GM23338 (cell line): ENCODE data around the gene ABCB8. TPM values are rescaled to one million over a fixed set of nuclear protein-coding genes. Genes with fewer than 3 reads are reported as not detected.

Source experiments
- ATAC-seq: fragments of 200-7000 bp; cut with Tn5 transposase; 3 replicates; pipeline ENCODE4 v1.9.1; 2020
- DNase-seq: peaks from one replicate; pipeline ENCODE4 v3.0.0-alpha.2; 2015; ENCODE audit warnings: low spot score
- H2AFZ ChIP-seq: fragments of 200-600 bp; sonication (generic); 2 replicates; pipeline ENCODE4 v1.8.0; 2016; ENCODE audit warnings: antibody characterized with exemption, mild to moderate bottlenecking, moderate library complexity
- H3F3A ChIP-seq: fragments of 200-600 bp; sonication (generic); replicated peaks from 2 replicates; pipeline ENCODE4 v1.8.0; 2017; ENCODE audit warnings: antibody characterized with exemption, mixed run types, low read depth
- H3K27ac ChIP-seq: fragments of 200-600 bp; sonication (generic); 2 replicates; pipeline ENCODE4 v1.6.1; 2016; ENCODE audit warnings: low read depth
- H3K27me3 ChIP-seq: fragments of 200-600 bp; sonication (generic); 2 replicates; pipeline ENCODE4 v1.8.0; 2016; ENCODE audit warnings: mild to moderate bottlenecking, mixed run types, moderate library complexity; ENCODE audit not compliant: insufficient read depth
- H3K36me3 ChIP-seq: fragments of 200-600 bp; sonication (generic); 2 replicates; pipeline ENCODE4 v1.8.0; 2016; ENCODE audit warnings: mild to moderate bottlenecking; ENCODE audit not compliant: insufficient read depth
- H3K4me1 ChIP-seq: fragments of 200-600 bp; sonication (generic); 2 replicates; pipeline ENCODE4 v1.8.0; 2016; ENCODE audit warnings: mild to moderate bottlenecking, moderate library complexity; ENCODE audit not compliant: insufficient read depth
- H3K4me2 ChIP-seq: fragments of 200-600 bp; sonication (generic); 2 replicates; pipeline ENCODE4 v1.7.1; 2017; ENCODE audit warnings: mixed run types
- H3K4me3 ChIP-seq: fragments of 200-600 bp; sonication (generic); 2 replicates; pipeline ENCODE4 v1.6.1; 2016; ENCODE audit warnings: mixed run types
- H3K79me2 ChIP-seq: fragments of 200-600 bp; sonication (generic); replicated peaks from 2 replicates; pipeline ENCODE4 v1.8.0; 2017; ENCODE audit warnings: mild to moderate bottlenecking; ENCODE audit not compliant: insufficient read depth
- H3K9me2 ChIP-seq: fragments of 200-600 bp; sonication (generic); 2 replicates; pipeline ENCODE4 v1.8.0; 2017; ENCODE audit not compliant: insufficient read depth
- H4K20me1 ChIP-seq: fragments of 200-600 bp; sonication (generic); replicated peaks from 2 replicates; pipeline ENCODE4 v1.8.0; 2017; ENCODE audit warnings: mild to moderate bottlenecking; ENCODE audit not compliant: insufficient read depth
- H3K27ac Mint-ChIP-seq: 2 replicates; pipeline ENCODE4 v1.8.0; 2020; ENCODE audit warnings: inconsistent platforms, mild to moderate bottlenecking, moderate library complexity, mixed read lengths
- H3K27me3 Mint-ChIP-seq: 3 replicates; pipeline ENCODE4 v1.8.0; 2022; ENCODE audit warnings: low read depth, mild to moderate bottlenecking, moderate library complexity, mixed read lengths, inconsistent platforms; ENCODE audit not compliant: insufficient read depth, poor library complexity
- H3K36me3 Mint-ChIP-seq: 3 replicates; pipeline ENCODE4 v1.8.0; 2021; ENCODE audit warnings: low read depth, mild to moderate bottlenecking, inconsistent platforms, moderate library complexity, mixed read lengths
- H3K4me1 Mint-ChIP-seq: 3 replicates; pipeline ENCODE4 v1.8.0; 2020; ENCODE audit warnings: mild to moderate bottlenecking, inconsistent platforms, mixed read lengths
- H3K4me3 Mint-ChIP-seq: 3 replicates; pipeline ENCODE4 v1.8.0; 2021; ENCODE audit warnings: moderate library complexity, mild to moderate bottlenecking, inconsistent platforms, mixed read lengths
- H3K9me3 Mint-ChIP-seq: 3 replicates; pipeline ENCODE4 v1.8.0; 2020; ENCODE audit warnings: moderate library complexity, mild to moderate bottlenecking, inconsistent platforms, mixed read lengths
- CREB1 ChIP-seq: fragments of 250-450 bp; sonication (Bioruptor Pico); IDR thresholded peaks from 2 replicates; pipeline ENCODE4 v1.5.0; 2020; ENCODE audit warnings: low read depth, mild to moderate bottlenecking, moderate library complexity
- JUNB ChIP-seq: IDR thresholded peaks from one replicate; pipeline ENCODE4 v1.6.1; 2016; ENCODE audit warnings: antibody characterized with exemption; ENCODE audit not compliant: unreplicated experiment
- NANOG ChIP-seq: IDR thresholded peaks from 2 replicates; pipeline ENCODE4 v1.6.1; 2016; ENCODE audit warnings: antibody characterized with exemption, borderline replicate concordance
- ZNF114 ChIP-seq: fragments of 250-450 bp; sonication (Bioruptor Pico); IDR thresholded peaks from 2 replicates; pipeline ENCODE4 v1.5.0; 2020; ENCODE audit warnings: mild to moderate bottlenecking, moderate library complexity
- ZNF331 ChIP-seq: fragments of 250-450 bp; sonication (Bioruptor Pico); IDR thresholded peaks from 2 replicates; pipeline ENCODE4 v1.5.0; 2020; ENCODE audit warnings: low read depth, mild to moderate bottlenecking, moderate library complexity
- polyA plus RNA-seq: library from polyadenylated mRNA; unstranded; fragments of >200 nt; fragmentation: Nextera tagmentation; extraction: Ambion mirVana; gene quantifications from 2 replicates; pipeline ENCODE4 v1.2.1, GENCODE V29; 2016
- total RNA-seq: library from RNA; depleted of rRNA; stranded (reverse); fragments of >200 nt; shearing (Covaris generic); gene quantifications from 2 replicates; pipeline ENCODE4 v1.2.3, GENCODE V29; 2014
- TF ChIP-seq, protein P1 (sequence below): IDR thresholded peaks from one replicate; pipeline ENCODE4 v1.6.1; 2018; ENCODE audit warnings: antibody characterized with exemption; ENCODE audit not compliant: unreplicated experiment
- TF ChIP-seq, protein P2 (sequence below): IDR thresholded peaks from 2 replicates; pipeline ENCODE4 v1.6.1; 2016; ENCODE audit warnings: antibody characterized with exemption
- TF ChIP-seq, protein P3 (sequence below), 2 experiments: fragments of 200-600 bp in 1 of 2; sonication (generic) in 1 of 2; conservative IDR thresholded peaks; 2 replicates each; pipeline versions ENCODE4 v1.5.1 to v1.6.1; 2016 to 2017; ENCODE audit warnings: antibody characterized with exemption in 2 of 2, low read depth in 2 of 2, mild to moderate bottlenecking in 2 of 2, moderate library complexity in 1 of 2

Gene ABCB8
- total and polyA plus RNA-seq, 2 experiments from 2014 or later = 11.4 to 27.1 TPM

DNA sequence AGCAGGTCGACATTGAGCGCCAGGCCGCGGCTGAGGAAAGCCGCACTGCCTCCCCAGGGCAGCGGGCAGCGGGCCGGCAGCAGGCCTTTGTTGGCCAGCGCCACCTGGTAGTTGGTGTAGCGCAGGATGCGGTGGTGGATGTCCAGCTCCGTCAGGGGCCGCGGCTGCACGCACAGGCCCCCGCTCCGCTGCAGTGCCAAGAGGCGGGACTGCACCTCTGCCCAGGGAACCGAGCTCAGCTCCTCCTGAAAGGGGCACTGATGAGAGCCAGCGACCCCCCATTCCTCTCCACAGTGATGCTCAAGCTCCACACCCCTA, 9.2 kb upstream of the ABCB8 start (continued):
- TF ChIP-seq, protein P1, sequence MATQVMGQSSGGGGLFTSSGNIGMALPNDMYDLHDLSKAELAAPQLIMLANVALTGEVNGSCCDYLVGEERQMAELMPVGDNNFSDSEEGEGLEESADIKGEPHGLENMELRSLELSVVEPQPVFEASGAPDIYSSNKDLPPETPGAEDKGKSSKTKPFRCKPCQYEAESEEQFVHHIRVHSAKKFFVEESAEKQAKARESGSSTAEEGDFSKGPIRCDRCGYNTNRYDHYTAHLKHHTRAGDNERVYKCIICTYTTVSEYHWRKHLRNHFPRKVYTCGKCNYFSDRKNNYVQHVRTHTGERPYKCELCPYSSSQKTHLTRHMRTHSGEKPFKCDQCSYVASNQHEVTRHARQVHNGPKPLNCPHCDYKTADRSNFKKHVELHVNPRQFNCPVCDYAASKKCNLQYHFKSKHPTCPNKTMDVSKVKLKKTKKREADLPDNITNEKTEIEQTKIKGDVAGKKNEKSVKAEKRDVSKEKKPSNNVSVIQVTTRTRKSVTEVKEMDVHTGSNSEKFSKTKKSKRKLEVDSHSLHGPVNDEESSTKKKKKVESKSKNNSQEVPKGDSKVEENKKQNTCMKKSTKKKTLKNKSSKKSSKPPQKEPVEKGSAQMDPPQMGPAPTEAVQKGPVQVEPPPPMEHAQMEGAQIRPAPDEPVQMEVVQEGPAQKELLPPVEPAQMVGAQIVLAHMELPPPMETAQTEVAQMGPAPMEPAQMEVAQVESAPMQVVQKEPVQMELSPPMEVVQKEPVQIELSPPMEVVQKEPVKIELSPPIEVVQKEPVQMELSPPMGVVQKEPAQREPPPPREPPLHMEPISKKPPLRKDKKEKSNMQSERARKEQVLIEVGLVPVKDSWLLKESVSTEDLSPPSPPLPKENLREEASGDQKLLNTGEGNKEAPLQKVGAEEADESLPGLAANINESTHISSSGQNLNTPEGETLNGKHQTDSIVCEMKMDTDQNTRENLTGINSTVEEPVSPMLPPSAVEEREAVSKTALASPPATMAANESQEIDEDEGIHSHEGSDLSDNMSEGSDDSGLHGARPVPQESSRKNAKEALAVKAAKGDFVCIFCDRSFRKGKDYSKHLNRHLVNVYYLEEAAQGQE = no peak
- TF ChIP-seq NANOG = no peak
- no peak for TF ChIP-seq CREB1 (CRISPR knock-in tag)

DNA sequence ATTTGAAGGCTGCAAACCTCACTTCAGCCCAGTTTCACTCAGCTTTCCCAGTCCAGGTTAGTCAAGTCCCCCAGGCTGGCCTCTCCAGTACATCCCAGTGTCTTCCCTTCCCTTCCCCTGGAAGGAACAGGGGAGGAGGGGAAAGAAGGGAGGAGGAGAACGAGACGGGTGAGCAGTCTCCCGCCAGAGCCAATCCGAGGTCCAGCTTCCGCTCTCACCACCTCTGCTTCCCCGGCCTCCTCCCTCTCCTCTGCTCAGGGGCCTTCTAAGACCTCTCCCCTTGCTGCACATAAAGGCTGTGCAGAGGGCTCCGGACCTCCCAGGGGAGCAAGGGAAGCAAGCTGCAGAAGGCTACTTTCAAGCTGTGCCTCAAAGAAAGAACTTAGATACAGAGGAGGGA, 8.0 kb upstream of the ABCB8 start:
- no peak for DNase-seq
- ATAC-seq = peak; percentile 14
- H3K36me3 Mint-ChIP-seq = peaks cover 6% of the 10 kb centered on the region
- no peaks in the 10 kb centered on the region; the same call in 1 of the 2 replicates for H3K36me3 ChIP-seq
- peaks cover 5% of the 10 kb centered on the region; the same call in 1 of the 2 replicates for H3F3A ChIP-seq
- H3K27ac Mint-ChIP-seq = no peak overlapping the region
- peaks cover 4% of the 10 kb centered on the region; the same call in 2 of the 3 replicates for H3K9me3 Mint-ChIP-seq
- no peak overlapping the region for H3K4me2 ChIP-seq
- no peaks in the 10 kb centered on the region for H3K79me2 ChIP-seq
- no peak overlapping the region for H2AFZ ChIP-seq
- H3K4me1 Mint-ChIP-seq = peaks cover 25% of the 10 kb centered on the region
- H3K4me1 ChIP-seq = peaks cover 7% of the 10 kb centered on the region; the same call in 1 of the 2 replicates
- H3K27me3 ChIP-seq = peaks cover 52% of the 10 kb centered on the region
- no peak overlapping the region for H3K27ac ChIP-seq
- no peaks in the 10 kb centered on the region for H3K9me2 ChIP-seq
- H3K4me3 Mint-ChIP-seq = peak overlapping the region; percentile 10; the same call in 1 of the 3 replicates
- H3K27me3 Mint-ChIP-seq = peaks cover 46% of the 10 kb centered on the region
- no peak overlapping the region for H3K4me3 ChIP-seq
- no peaks in the 10 kb centered on the region for H4K20me1 ChIP-seq
- no peak for TF ChIP-seq NANOG
- TF ChIP-seq, protein P2, sequence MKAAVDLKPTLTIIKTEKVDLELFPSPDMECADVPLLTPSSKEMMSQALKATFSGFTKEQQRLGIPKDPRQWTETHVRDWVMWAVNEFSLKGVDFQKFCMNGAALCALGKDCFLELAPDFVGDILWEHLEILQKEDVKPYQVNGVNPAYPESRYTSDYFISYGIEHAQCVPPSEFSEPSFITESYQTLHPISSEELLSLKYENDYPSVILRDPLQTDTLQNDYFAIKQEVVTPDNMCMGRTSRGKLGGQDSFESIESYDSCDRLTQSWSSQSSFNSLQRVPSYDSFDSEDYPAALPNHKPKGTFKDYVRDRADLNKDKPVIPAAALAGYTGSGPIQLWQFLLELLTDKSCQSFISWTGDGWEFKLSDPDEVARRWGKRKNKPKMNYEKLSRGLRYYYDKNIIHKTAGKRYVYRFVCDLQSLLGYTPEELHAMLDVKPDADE = no peak
- TF ChIP-seq ZNF331 = no peak
- no peak for TF ChIP-seq CREB1 (CRISPR knock-in tag)
- TF ChIP-seq, protein P3, sequence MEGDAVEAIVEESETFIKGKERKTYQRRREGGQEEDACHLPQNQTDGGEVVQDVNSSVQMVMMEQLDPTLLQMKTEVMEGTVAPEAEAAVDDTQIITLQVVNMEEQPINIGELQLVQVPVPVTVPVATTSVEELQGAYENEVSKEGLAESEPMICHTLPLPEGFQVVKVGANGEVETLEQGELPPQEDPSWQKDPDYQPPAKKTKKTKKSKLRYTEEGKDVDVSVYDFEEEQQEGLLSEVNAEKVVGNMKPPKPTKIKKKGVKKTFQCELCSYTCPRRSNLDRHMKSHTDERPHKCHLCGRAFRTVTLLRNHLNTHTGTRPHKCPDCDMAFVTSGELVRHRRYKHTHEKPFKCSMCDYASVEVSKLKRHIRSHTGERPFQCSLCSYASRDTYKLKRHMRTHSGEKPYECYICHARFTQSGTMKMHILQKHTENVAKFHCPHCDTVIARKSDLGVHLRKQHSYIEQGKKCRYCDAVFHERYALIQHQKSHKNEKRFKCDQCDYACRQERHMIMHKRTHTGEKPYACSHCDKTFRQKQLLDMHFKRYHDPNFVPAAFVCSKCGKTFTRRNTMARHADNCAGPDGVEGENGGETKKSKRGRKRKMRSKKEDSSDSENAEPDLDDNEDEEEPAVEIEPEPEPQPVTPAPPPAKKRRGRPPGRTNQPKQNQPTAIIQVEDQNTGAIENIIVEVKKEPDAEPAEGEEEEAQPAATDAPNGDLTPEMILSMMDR (conservative IDR thresholded peaks at IDR 0.05; ENCODE audit: low read depth in 2 of 2) = no peak
- no peak for TF ChIP-seq JUNB
- TF ChIP-seq, protein P1 = no peak
- TF ChIP-seq ZNF114 = no peak
